Measurements from ENCODE around the gene JPH3. TPM values are rescaled to one million over a fixed set of nuclear protein-coding genes. Genes with fewer than 3 reads are reported as not detected.

JPH3 gene
- total RNA-seq, 1 experiment from 2014 or later = 32.7 TPM

- H2BK20ac ChIP-seq (ENCODE audit: low read depth, low read length, poor library complexity, severe bottlenecking) = no peak overlapping the region
- no peak overlapping the region; a peak in 1 of 5 replicates for H3K4me3 Mint-ChIP-seq
- H3K27ac Mint-ChIP-seq = no peak overlapping the region; a peak in 1 of 7 replicates
- H4K5ac ChIP-seq (ENCODE audit: insufficient read length, low read depth, low read length) = no peak overlapping the region
- no CpG with 5 or more reads among the region's 16 CpGs for WGBS (ENCODE audit: extremely low coverage, insufficient read length, low lambda C conversion rate)
- H3K9ac ChIP-seq (ENCODE audit: extremely low read depth, insufficient read length, low read length) = no peak overlapping the region
- no peak overlapping the region for H3K27ac ChIP-seq (ENCODE audit: insufficient read length, low read depth, low read length)
- no peak overlapping the region for H2BK12ac ChIP-seq (ENCODE audit: insufficient read length, low read depth, low read length)
- DNase-seq = peak; percentile 79
- peak; percentile 25; the same call in 1 of the 3 replicates for TF ChIP-seq CTCF (conservative IDR thresholded peaks at IDR 0.05)
- H2AFZ ChIP-seq (ENCODE audit: low read length) = no peak overlapping the region
- no peak overlapping the region for H3K4ac ChIP-seq (ENCODE audit: low read depth, low read length)
- no peak overlapping the region for H4K91ac ChIP-seq (ENCODE audit: insufficient read length, low read depth, low read length)
- H2BK15ac ChIP-seq (ENCODE audit: low read depth, low read length) = no peak overlapping the region
- H3K56ac ChIP-seq (ENCODE audit: insufficient read length, low read depth, low read length) = no peak overlapping the region
- no peaks in the 10 kb centered on the region for H3K9me3 ChIP-seq (ENCODE audit: control insufficient read depth, low read depth, low read length)
- H2BK5ac ChIP-seq (ENCODE audit: insufficient read length, low read length) = no peak overlapping the region
- H3K23ac ChIP-seq (ENCODE audit: insufficient read length, low read depth, low read length) = no peak overlapping the region
- H3T11ph ChIP-seq (ENCODE audit: low read length) = no peak overlapping the region
- peaks cover 27 to 55% of the 10 kb centered on the region in 2 experiments for H3K4me1 Mint-ChIP-seq
- H3K79me2 ChIP-seq (ENCODE audit: insufficient read depth, low read length) = no peaks in the 10 kb centered on the region
- no peak overlapping the region for H3K14ac ChIP-seq (ENCODE audit: insufficient read depth, low read length)
- no peaks in the 10 kb centered on the region for H4K20me1 ChIP-seq (ENCODE audit: control insufficient read depth, insufficient read depth, insufficient read length)
- peaks cover 0 to 4% (median 0%) of the 10 kb centered on the region in 3 experiments; a peak in 3 of 7 replicates for H3K36me3 Mint-ChIP-seq (ENCODE audit: insufficient read depth in 1 of 3, low read depth in 3 of 3)
- no peaks in the 10 kb centered on the region for H3K79me1 ChIP-seq (ENCODE audit: insufficient read depth, low read depth, low read length, poor library complexity, severe bottlenecking)
- H3K23me2 ChIP-seq (ENCODE audit: insufficient read length, low read depth, low read length, poor library complexity, severe bottlenecking) = no peaks in the 10 kb centered on the region
- no peaks in the 10 kb centered on the region for H3K27me3 ChIP-seq (ENCODE audit: insufficient read depth, low read length)
- H2AK5ac ChIP-seq (ENCODE audit: insufficient read length, low read length) = no peak overlapping the region
- no peaks in the 10 kb centered on the region; the same call in 1 of the 2 replicates for H3K4me1 ChIP-seq (ENCODE audit: insufficient read depth, low read length)
- H4K8ac ChIP-seq (replicated peaks; ENCODE audit: insufficient read length, low read depth, low read length) = no peak overlapping the region
- no peak overlapping the region for H3K4me2 ChIP-seq (ENCODE audit: insufficient read depth, insufficient read length, low read length)
- no peaks in the 10 kb centered on the region for H3K27me3 Mint-ChIP-seq (ENCODE audit: low read depth)
- no peak overlapping the region for H3K18ac ChIP-seq (ENCODE audit: insufficient read length, low read depth, low read length)
- no peak overlapping the region for H2BK120ac ChIP-seq (ENCODE audit: low read depth, low read length, poor library complexity, severe bottlenecking)
- H3K9me3 Mint-ChIP-seq = no peaks in the 10 kb centered on the region
These were observed 59.3 kb downstream of the JPH3 start for GRCh38 chr16:87661561-87661960.

All from H9 (cell line).